Ovary (tissue), 9 donors: Measurements from ENCODE around the gene SPEF2. TPM values are rescaled to one million over a fixed set of nuclear protein-coding genes. Genes with fewer than 3 reads are reported as not detected.

Experiments used
- DNase-seq, 5 donors: peaks; one replicate each; pipeline ENCODE4 v3.0.0-alpha.2; 2019 to 2020
- H3K27ac ChIP-seq, 2 donors: fragments of 200-600 bp; one replicate each; pipeline versions ENCODE4 v1.5.1 to v1.8.0; 2019 to 2022
- H3K27me3 ChIP-seq: fragments of 200-600 bp; one replicate; pipeline ENCODE4 v1.8.0; 2022
- H3K36me3 ChIP-seq: fragments of 200-600 bp; sonication (generic); one replicate; pipeline ENCODE4 v1.5.1; 2019
- H3K4me1 ChIP-seq: one replicate; pipeline ENCODE4 v1.8.1; 2013; ENCODE audit warnings: mild to moderate bottlenecking, moderate library complexity; ENCODE audit not compliant: insufficient read depth
- H3K4me3 ChIP-seq: fragments of 200-600 bp; sonication (generic); one replicate; pipeline ENCODE4 v1.5.1; 2017
- H3K9me3 ChIP-seq, 2 donors: fragments of 200-600 bp in 1 of 2; sonication (generic) in 1 of 2; one replicate each; pipeline versions ENCODE4 v1.5.1 to v1.8.1; 2013 to 2019; ENCODE audit warnings: mild to moderate bottlenecking in 1 of 2, moderate library complexity in 1 of 2
- CTCF ChIP-seq, 3 donors: fragments of 450-650 bp in 2 of 3; fragments of 200-600 bp in 1 of 3; IDR thresholded peaks; one replicate each; pipeline versions ENCODE4 v1.5.1 to v1.8.0; 2016 to 2022; ENCODE audit warnings: antibody characterized with exemption in 3 of 3, mild to moderate bottlenecking in 1 of 3
- EP300 ChIP-seq: sonication (generic); formaldehyde crosslinking; IDR thresholded peaks from one replicate; pipeline ENCODE4 v1.6.1; 2017; ENCODE audit warnings: antibody characterized with exemption
- POLR2A ChIP-seq: fragments of 450-650 bp; IDR thresholded peaks from one replicate; pipeline ENCODE4 v1.6.1; 2017; ENCODE audit warnings: antibody characterized with exemption, mild to moderate bottlenecking, moderate library complexity
- WGBS, 3 donors: extraction: QIAGEN DNeasy Blood & Tissue Kit in 1 of 3; methylation state at CpG; one replicate each; pipeline versions ENCODE4 v1.1.5 to v1.1.7; 2013 to 2017; 5-methylcytosine and 5-hydroxymethylcytosine counted together
- intact Hi-C, 4 donors: fragments of 100-400 bp; cut with DNase I; formaldehyde crosslinking; loops; one replicate each; pipeline versions ENCODE4 v1.11.0 to v1.15.1; 2022 to 2023
- polyA plus RNA-seq, 2 donors: library from polyadenylated mRNA; stranded (reverse); fragments of 200-250 nt in 1 of 2; fragments of 350-450 nt in 1 of 2; fragmentation: Illumina TruSeq in 1 of 2; extraction: RNeasy Lipid Tissue Mini Kit (QIAGEN cat#74804) in 1 of 2; gene quantifications; one replicate each; pipeline ENCODE4 v1.2.3, GENCODE V29; 2013 to 2014
- total RNA-seq, 7 donors: library from RNA; depleted of rRNA in 2 of 7; stranded (reverse); fragments of >200 nt in 2 of 7; fragmentation: NEBNext Ultra II Directional in 3 of 7; extraction: Animal tissue kit (Norgen Biotek cat#: 25700) in 3 of 7; gene quantifications; one replicate each; pipeline versions ENCODE4 v1.1.0 to v1.2.4, GENCODE V29; 2016 to 2023
- donor health status: DM: no; HTN: no; CAD: no; lungs with moderate emphysema.
- donor health status: DM: no; HTN: no; CAD: no.
- donor health status: Bipolar disorder and iron deficiency.
- donor health status: DM: yes; HTN: yes; CAD: no.
- donor health status: DM: no; HTN: no; CAD: no.
- donor health status: DM: yes; HTN: yes; CAD: no.

SPEF2 gene
- total and polyA plus RNA-seq, 9 donors, result 4.2 to 31.8 (median 9.0) TPM

GRCh38 chr5:35743644-35744043 is 126.0 kb downstream of the SPEF2 start:
- no peaks in the 10 kb centered on the region for H3K27me3 ChIP-seq
- TF ChIP-seq EP300, result no peak
- no peak for TF ChIP-seq POLR2A
- no peak for TF ChIP-seq CTCF (IDR thresholded peaks at IDR 0.05)
- no peaks in the 10 kb centered on the region for H3K36me3 ChIP-seq
- H3K9me3 ChIP-seq, result no peaks in the 10 kb centered on the region
- no peaks in the 10 kb centered on the region for H3K4me1 ChIP-seq
- intact Hi-C loops, result no loop called here
- H3K4me3 ChIP-seq, result no peak overlapping the region
- no peak overlapping the region for H3K27ac ChIP-seq
- no peak for DNase-seq

- intact Hi-C loops, result no loop called here
- no peaks in the 10 kb centered on the region for H3K27me3 ChIP-seq
- DNase-seq, result no peak
These were observed 127.5 kb downstream of the SPEF2 start for GRCh38 chr5:35745193-35745592.

GRCh38 chr5:35745660-35746059 is 128.0 kb downstream of the SPEF2 start:
- TF ChIP-seq CTCF (IDR thresholded peaks at IDR 0.05) (no peak), EP300 (no peak), POLR2A (no peak)
- intact Hi-C loops, result no loop called here
- H3K36me3 ChIP-seq, result no peaks in the 10 kb centered on the region
- no peak overlapping the region for H3K4me3 ChIP-seq
- 77 to 84% (median 82%) methylated on average over 3 of the region's 3 CpGs for WGBS, 3 donors
- H3K9me3 ChIP-seq, result no peaks in the 10 kb centered on the region
- no peak overlapping the region for H3K27ac ChIP-seq
- no peak for DNase-seq
- no peaks in the 10 kb centered on the region for H3K4me1 ChIP-seq
- H3K27me3 ChIP-seq, result no peaks in the 10 kb centered on the region

More at GRCh38 chr5:35745193-35745592, 127.5 kb downstream of the SPEF2 start:
- Histone ChIP-seq H3K36me3 (no peaks in the 10 kb centered on the region), H3K4me3 (no peak overlapping the region), H3K9me3 (no peaks in the 10 kb centered on the region), H3K27ac (no peak overlapping the region), H3K4me1 (no peaks in the 10 kb centered on the region)
- TF ChIP-seq POLR2A (no peak), EP300 (no peak), CTCF (IDR thresholded peaks at IDR 0.05) (no peak)
- WGBS, 3 donors, result 88 to 93% (median 90%) methylated on average over 8 of the region's 8 CpGs

GRCh38 chr5:35752012-35752411 is 134.3 kb downstream of the SPEF2 start:
- DNase-seq, result no peak
- no peaks in the 10 kb centered on the region for H3K27me3 ChIP-seq
- H3K27ac ChIP-seq, result no peak overlapping the region
- no peak overlapping the region for H3K4me3 ChIP-seq
- intact Hi-C loops, result no loop called here
- H3K9me3 ChIP-seq, result no peaks in the 10 kb centered on the region
- no peaks in the 10 kb centered on the region for H3K4me1 ChIP-seq
- TF ChIP-seq CTCF (IDR thresholded peaks at IDR 0.05), result no peak
- TF ChIP-seq EP300, result no peak
- TF ChIP-seq POLR2A, result no peak
- 90 to 95% (median 92%) methylated on average over 6 of the region's 6 CpGs for WGBS, 3 donors
- no peaks in the 10 kb centered on the region for H3K36me3 ChIP-seq

- no peaks in the 10 kb centered on the region for H3K4me1 ChIP-seq
- no peaks in the 10 kb centered on the region for H3K36me3 ChIP-seq
- WGBS, 3 donors, result 75 to 83% (median 79%) methylated on average over 5 of the region's 5 CpGs
- H3K27me3 ChIP-seq, result no peaks in the 10 kb centered on the region
- intact Hi-C loops, result no loop called here
- no peak overlapping the region for H3K4me3 ChIP-seq
- no peak overlapping the region for H3K27ac ChIP-seq
- no peak for DNase-seq
- no peaks in the 10 kb centered on the region for H3K9me3 ChIP-seq
- TF ChIP-seq CTCF (IDR thresholded peaks at IDR 0.05), result no peak
These were observed 135.8 kb downstream of the SPEF2 start for GRCh38 chr5:35753500-35753899.
